Psoas muscle (tissue), 8 donors: ENCODE measurements around the gene SCG2. TPM values are rescaled to one million over a fixed set of nuclear protein-coding genes. Genes with fewer than 3 reads are reported as not detected.

ENCODE experiments used
- ATAC-seq, 4 donors: fragments of 200-7000 bp; cut with Tn5 transposase; one replicate each; pipeline ENCODE4 v1.9.1; 2020; ENCODE audit warnings: moderate library complexity in 3 of 4, mild to moderate bottlenecking in 2 of 4
- DNase-seq, 2 donors: peaks; one replicate each; pipeline ENCODE4 v3.0.0-alpha.2; 2020
- H3K27ac ChIP-seq: fragments of 200-600 bp; one replicate; pipeline ENCODE4 v1.8.0; 2022
- H3K27me3 ChIP-seq, 3 donors: fragments of 200-600 bp in 1 of 3; one replicate each; pipeline versions ENCODE4 v1.6.1 to v1.8.0; 2013 to 2022; ENCODE audit warnings: low read length in 2 of 3, mild to moderate bottlenecking in 2 of 3, moderate library complexity in 1 of 3; ENCODE audit not compliant: insufficient read depth in 3 of 3
- H3K36me3 ChIP-seq, 2 donors: fragments of 200-600 bp in 1 of 2; one replicate each; pipeline versions ENCODE4 v1.6.1 to v1.8.0; 2013 to 2022; ENCODE audit warnings: low read depth in 1 of 2, mild to moderate bottlenecking in 1 of 2, moderate library complexity in 1 of 2; ENCODE audit not compliant: insufficient read depth in 1 of 2
- H3K4me1 ChIP-seq: fragments of 200-600 bp; one replicate; pipeline ENCODE4 v1.8.0; 2022
- H3K4me3 ChIP-seq: fragments of 200-600 bp; one replicate; pipeline ENCODE4 v1.8.0; 2022; ENCODE audit warnings: mild to moderate bottlenecking
- H3K9me3 ChIP-seq: fragments of 200-600 bp; one replicate; pipeline ENCODE4 v1.8.0; 2022
- WGBS, 3 donors: extraction: QIAGEN DNeasy Blood & Tissue Kit; methylation state at CpG; one replicate each; pipeline versions ENCODE4 v1.1.6 to v1.1.7; 2013; 5-methylcytosine and 5-hydroxymethylcytosine counted together
- intact Hi-C, 2 donors: fragments of 100-400 bp; cut with DNase I; formaldehyde crosslinking; loops; one replicate each; pipeline versions ENCODE4 v1.11.0 to v1.14.2; 2022
- polyA plus RNA-seq, 3 donors: library from polyadenylated mRNA; stranded (reverse); fragments of 200-250 nt; gene quantifications; one replicate each; pipeline ENCODE4 v1.2.3, GENCODE V29; 2013
- total RNA-seq, 4 donors: library from RNA; stranded (reverse); fragmentation: NEBNext Ultra II Directional in 2 of 4; extraction: Animal tissue kit (Norgen Biotek cat#: 25700) in 2 of 4; gene quantifications; one replicate each; pipeline versions ENCODE4 v1.2.1 to v1.2.4, GENCODE V29; 2021 to 2023
- TF ChIP-seq, protein P1 (sequence below): fragments of 200-600 bp; IDR thresholded peaks from one replicate; pipeline ENCODE4 v1.8.0; 2022; ENCODE audit warnings: antibody characterized with exemption
- donor health status: healthy with polysubstance abuse.
- donor health status: DM: no; HTN: no; CAD: no; lungs with moderate emphysema.
- donor health status: Bipolar disorder and iron deficiency.
- donor health status: healthy.
- donor health status: DM: yes; HTN: yes; CAD: no.
- donor health status: DM: no; HTN: no; CAD: no.
- donor health status: DM: no; HTN: no; CAD: no.
- donor health status: DM: yes; HTN: yes; CAD: no.

Gene SCG2
- total and polyA plus RNA-seq, 7 donors = 0.05 to 0.12 (median 0.08) TPM; not detected in 4

DNA sequence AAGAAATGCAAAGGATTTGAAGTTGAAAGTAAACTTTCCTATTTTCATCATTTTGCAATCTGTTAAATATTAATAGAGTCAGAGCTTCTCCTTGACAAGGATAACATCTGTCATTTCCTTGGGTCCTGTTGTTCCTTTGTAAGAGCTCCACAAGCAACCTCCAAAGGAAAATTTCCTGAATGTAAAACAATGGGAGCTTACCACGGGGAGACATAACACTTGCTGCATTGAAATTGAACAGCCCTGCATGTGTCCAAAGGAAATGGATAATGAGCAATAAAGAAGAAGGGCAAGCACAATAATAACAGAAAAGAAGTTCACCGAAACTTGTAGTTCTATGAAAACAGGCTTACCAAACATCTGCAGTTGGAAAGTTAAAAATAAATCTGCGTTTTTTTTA, 42.0 kb upstream of the SCG2 start:
- Histone ChIP-seq H3K27ac (no peak overlapping the region), H3K4me1 (no peaks in the 10 kb centered on the region), H3K36me3 (no peaks in the 10 kb centered on the region), H3K4me3 (no peak overlapping the region), H3K9me3 (no peaks in the 10 kb centered on the region), H3K27me3 (no peaks in the 10 kb centered on the region)
- 47 to 49% (median 49%) methylated on average over 3 of the region's 3 CpGs for WGBS, 3 donors
- intact Hi-C loops = no loop called here
- TF ChIP-seq, protein P1, sequence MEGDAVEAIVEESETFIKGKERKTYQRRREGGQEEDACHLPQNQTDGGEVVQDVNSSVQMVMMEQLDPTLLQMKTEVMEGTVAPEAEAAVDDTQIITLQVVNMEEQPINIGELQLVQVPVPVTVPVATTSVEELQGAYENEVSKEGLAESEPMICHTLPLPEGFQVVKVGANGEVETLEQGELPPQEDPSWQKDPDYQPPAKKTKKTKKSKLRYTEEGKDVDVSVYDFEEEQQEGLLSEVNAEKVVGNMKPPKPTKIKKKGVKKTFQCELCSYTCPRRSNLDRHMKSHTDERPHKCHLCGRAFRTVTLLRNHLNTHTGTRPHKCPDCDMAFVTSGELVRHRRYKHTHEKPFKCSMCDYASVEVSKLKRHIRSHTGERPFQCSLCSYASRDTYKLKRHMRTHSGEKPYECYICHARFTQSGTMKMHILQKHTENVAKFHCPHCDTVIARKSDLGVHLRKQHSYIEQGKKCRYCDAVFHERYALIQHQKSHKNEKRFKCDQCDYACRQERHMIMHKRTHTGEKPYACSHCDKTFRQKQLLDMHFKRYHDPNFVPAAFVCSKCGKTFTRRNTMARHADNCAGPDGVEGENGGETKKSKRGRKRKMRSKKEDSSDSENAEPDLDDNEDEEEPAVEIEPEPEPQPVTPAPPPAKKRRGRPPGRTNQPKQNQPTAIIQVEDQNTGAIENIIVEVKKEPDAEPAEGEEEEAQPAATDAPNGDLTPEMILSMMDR = no peak
- ATAC-seq = no peak
- no peak for DNase-seq

DNA sequence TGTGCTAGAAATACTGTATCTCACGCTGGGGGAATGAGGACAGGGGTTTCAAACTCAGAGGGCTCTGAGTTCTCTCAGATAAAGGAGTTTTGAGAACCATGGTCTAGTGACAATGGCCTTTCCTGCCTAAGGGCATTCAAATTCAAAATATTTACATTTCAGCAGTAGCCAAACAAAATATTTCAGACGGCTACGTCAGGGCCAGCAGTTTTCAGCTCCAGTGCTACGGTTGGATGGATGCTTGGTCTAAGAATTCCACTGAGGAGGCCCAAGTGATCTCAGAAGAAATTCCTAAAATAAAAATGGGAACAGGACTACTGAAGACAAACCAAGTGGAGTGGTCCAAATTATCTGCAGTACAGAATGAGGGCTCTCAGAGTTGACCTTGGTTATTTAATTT, 41.1 kb upstream of the SCG2 start:
- no peak for DNase-seq
- no peak overlapping the region for H3K27ac ChIP-seq
- H3K4me1 ChIP-seq = no peaks in the 10 kb centered on the region
- H3K9me3 ChIP-seq = no peaks in the 10 kb centered on the region
- no peak for ATAC-seq
- H3K4me3 ChIP-seq = no peak overlapping the region
- no peaks in the 10 kb centered on the region for H3K27me3 ChIP-seq
- WGBS, 3 donors = 79 to 84% (median 79%) methylated on average over 4 of the region's 4 CpGs
- TF ChIP-seq, protein P1 = no peak
- intact Hi-C loops = no loop called here
- no peaks in the 10 kb centered on the region for H3K36me3 ChIP-seq

DNA sequence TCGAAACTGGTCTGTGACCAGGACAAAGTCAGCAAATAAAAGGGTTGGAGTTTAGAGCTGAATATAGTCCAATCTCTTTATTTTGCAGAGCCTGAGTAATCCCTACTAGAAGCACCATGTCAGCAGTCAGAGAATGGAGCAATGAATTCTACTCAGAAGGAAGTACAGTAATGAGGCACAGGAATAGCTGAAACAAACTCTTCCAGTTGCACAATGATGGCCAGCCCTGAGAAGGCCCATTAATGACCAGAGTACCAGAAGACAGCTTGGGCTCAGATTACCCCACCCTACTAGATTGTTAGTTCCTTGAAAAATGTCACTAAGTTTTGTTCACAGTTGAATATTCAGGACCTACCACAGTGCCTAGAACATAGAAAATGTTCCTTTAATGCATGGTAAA, 40.3 kb upstream of the SCG2 start:
- no peak overlapping the region for H3K27ac ChIP-seq
- no peaks in the 10 kb centered on the region for H3K9me3 ChIP-seq
- DNase-seq = no peak
- no peaks in the 10 kb centered on the region for H3K36me3 ChIP-seq
- WGBS, 3 donors = 72 to 92% (median 88%) methylated on average over 1 of the region's 1 CpG
- TF ChIP-seq, protein P1 = no peak
- no peak for ATAC-seq
- no peaks in the 10 kb centered on the region for H3K4me1 ChIP-seq
- H3K4me3 ChIP-seq = no peak overlapping the region
- H3K27me3 ChIP-seq = no peaks in the 10 kb centered on the region
- intact Hi-C loops = no loop called here

DNA sequence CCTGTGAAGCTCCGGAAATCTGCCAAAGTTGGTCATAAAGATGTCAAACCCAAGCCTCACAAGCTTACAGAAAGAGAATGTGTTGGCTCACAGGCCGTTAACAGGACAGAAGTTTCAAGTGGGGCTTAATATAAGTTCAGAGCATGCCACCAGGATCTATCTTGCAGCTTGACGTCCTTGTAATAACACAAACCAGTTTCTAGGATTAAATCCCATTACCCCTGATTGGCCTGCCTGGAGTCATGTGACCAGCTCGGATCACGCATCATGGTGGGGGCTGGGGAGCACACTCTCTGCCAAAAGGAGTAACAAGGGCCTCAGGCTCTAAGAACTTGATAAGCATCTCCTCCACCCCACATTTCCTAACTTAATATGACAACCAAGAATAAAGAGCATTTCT, 38.9 kb upstream of the SCG2 start:
- H3K9me3 ChIP-seq = no peaks in the 10 kb centered on the region
- 38 to 45% (median 43%) methylated on average over 5 of the region's 5 CpGs for WGBS, 3 donors
- ATAC-seq = no peak
- no peak for DNase-seq
- H3K27me3 ChIP-seq = no peaks in the 10 kb centered on the region
- H3K36me3 ChIP-seq = no peaks in the 10 kb centered on the region
- H3K4me3 ChIP-seq = no peak overlapping the region
- TF ChIP-seq, protein P1 = no peak
- intact Hi-C loops = no loop called here
- H3K27ac ChIP-seq = no peak overlapping the region
- no peaks in the 10 kb centered on the region for H3K4me1 ChIP-seq

DNA sequence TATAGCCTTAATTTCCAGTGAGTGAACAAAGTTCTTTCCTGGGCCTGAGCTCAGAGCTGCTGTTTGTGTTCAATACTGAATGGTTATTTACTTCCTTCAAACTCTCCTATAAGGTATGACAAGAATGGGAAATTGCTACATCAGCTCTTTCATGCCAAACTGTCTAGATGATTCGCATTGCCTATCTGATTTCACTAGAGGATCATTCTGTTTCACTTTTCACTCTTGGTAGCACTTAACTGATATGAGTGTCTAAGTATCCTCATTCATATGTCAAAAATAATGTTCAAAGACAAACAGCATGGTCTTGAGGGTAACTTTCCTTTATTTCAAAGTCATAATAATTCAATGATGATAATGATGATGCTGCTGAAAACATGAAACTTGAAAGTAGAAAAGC, 32.9 kb upstream of the SCG2 start:
- TF ChIP-seq, protein P1 = no peak

More for the DNA sequence above, 32.9 kb upstream of the SCG2 start:
- 70 to 84% (median 72%) methylated on average over 1 of the region's 1 CpG for WGBS, 3 donors
- no peak for ATAC-seq
- Histone ChIP-seq H3K4me1 (no peaks in the 10 kb centered on the region), H3K27me3 (no peaks in the 10 kb centered on the region), H3K36me3 (no peaks in the 10 kb centered on the region), H3K9me3 (no peaks in the 10 kb centered on the region), H3K4me3 (no peak overlapping the region), H3K27ac (no peak overlapping the region)
- intact Hi-C loops = no loop called here
- DNase-seq = no peak
